Hematopoietic multipotent progenitor cell treated with erythropoietin and hydrocortisone succinate and interleukin-3 and kit ligand, for 4 days (in vitro differentiated cells): ENCODE data around the gene RUNDC1.
"Not testable (repeated sequence)": the region's sequence is repeated elsewhere in the genome, so short reads cannot be mapped to it uniquely, and the experiment has no call there.

Source experiments
- DNase-seq: peaks from one replicate; pipeline ENCODE4 v3.0.0-alpha.2; 2015

RUNDC1 gene

GRCh38 chr17:42992872-42993271 is 12.5 kb downstream of the RUNDC1 start:
- no peak for DNase-seq

- DNase-seq = not testable (repeated sequence)
Observed at GRCh38 chr17:42993913-42994312, 13.5 kb downstream of the RUNDC1 start.

- DNase-seq = no peak
Observed at GRCh38 chr17:42997390-42997983, 17.1 kb downstream of the RUNDC1 start.

- peak; percentile 100 for DNase-seq
Observed at GRCh38 chr17:42997984-42998938, 17.9 kb downstream of the RUNDC1 start, which contains the start of gene RPL27. Gene RPL27 (plus strand): TSS chr17:42998419. CDS start chr17:42998751, 332 bp downstream.

- no peak for DNase-seq
Observed at GRCh38 chr17:42999003-42999525, 18.7 kb downstream of the RUNDC1 start.

- not testable (repeated sequence) for DNase-seq
Observed at GRCh38 chr17:43000894-43001293, 20.5 kb downstream of the RUNDC1 start.

- DNase-seq = peak; percentile 37
Observed at GRCh38 chr17:43003542-43004172, 23.3 kb downstream of the RUNDC1 start.

GRCh38 chr17:43006639-43007551 is 26.5 kb downstream of the RUNDC1 start, which contains the start of gene IFI35:
Gene IFI35 (plus strand): TSS chr17:43006784. CDS start chr17:43006948, 164 bp downstream.
- peak; percentile 94 for DNase-seq

- DNase-seq = no peak
Observed at GRCh38 chr17:43010667-43011308, 30.4 kb downstream of the RUNDC1 start.

GRCh38 chr17:43011728-43012472 is 31.5 kb downstream of the RUNDC1 start:
- DNase-seq = peak; percentile 73

GRCh38 chr17:43013296-43013695 is 32.9 kb downstream of the RUNDC1 start:
- no peak for DNase-seq

GRCh38 chr17:43014020-43014648 is 33.8 kb downstream of the RUNDC1 start:
- DNase-seq = peak; percentile 49

- DNase-seq = no peak
Observed at GRCh38 chr17:43014649-43015542, 34.5 kb downstream of the RUNDC1 start.

- no peak for DNase-seq
Observed at GRCh38 chr17:43015579-43015978, 35.2 kb downstream of the RUNDC1 start.

- no peak for DNase-seq
Observed at GRCh38 chr17:43016216-43016615, 35.9 kb downstream of the RUNDC1 start.

- DNase-seq = peak; percentile 59
Observed at GRCh38 chr17:43018008-43018853, 37.9 kb downstream of the RUNDC1 start.

GRCh38 chr17:43018932-43019331 is 38.6 kb downstream of the RUNDC1 start:
- DNase-seq = peak; percentile 88

- peak; percentile 75 for DNase-seq
Observed at GRCh38 chr17:43019418-43019817, 39.1 kb downstream of the RUNDC1 start.
